HEK293T (cell line): ENCODE data around the gene TCHH.
"Not testable (repeated sequence)": the region's sequence is repeated elsewhere in the genome, so short reads cannot be mapped to it uniquely, and the experiment has no call there.

Experiments
- CTCF ChIA-PET: fragments of 350-600 bp; formaldehyde crosslinking; extraction: SDS; loops from one replicate; lab custom pipeline; 2021; ENCODE audit warnings: antibody characterized with exemption, inconsistent platforms; lab: Yijun Ruan, JAX
- POLR2A ChIA-PET: fragments of 350-600 bp; formaldehyde crosslinking; extraction: SDS; loops from one replicate; lab custom pipeline; 2020; ENCODE audit warnings: antibody characterized with exemption, inconsistent platforms; lab: Yijun Ruan, JAX
- DNase-seq: peaks from one replicate; pipeline ENCODE4 v3.0.0; 2012; ENCODE audit warnings: mixed read lengths; ENCODE audit errors: extremely low spot score
- ARNT ChIP-seq: fragments of 450-650 bp; IDR thresholded peaks from 2 replicates; pipeline ENCODE4 v1.6.1; 2017; ENCODE audit warnings: mild to moderate bottlenecking
- BHLHE40 ChIP-seq: fragments of 450-650 bp; IDR thresholded peaks from 2 replicates; pipeline ENCODE4 v1.6.1; 2016; ENCODE audit warnings: mild to moderate bottlenecking, moderate library complexity, borderline replicate concordance
- CTBP1 ChIP-seq: fragments of 450-650 bp; IDR thresholded peaks from 2 replicates; pipeline ENCODE4 v1.6.1; 2016; ENCODE audit warnings: borderline replicate concordance
- ELF4 ChIP-seq: fragments of 450-650 bp; IDR thresholded peaks from 2 replicates; pipeline ENCODE4 v1.6.1; 2017; ENCODE audit warnings: antibody characterized with exemption
- FOXA1 ChIP-seq: fragments of 450-650 bp; IDR thresholded peaks from 2 replicates; pipeline ENCODE4 v1.6.1; 2016; ENCODE audit warnings: mild to moderate bottlenecking
- FOXK2 ChIP-seq: fragments of 450-650 bp; IDR thresholded peaks from 2 replicates; pipeline ENCODE4 v1.6.1; 2016; ENCODE audit warnings: mild to moderate bottlenecking
- FOXM1 ChIP-seq: fragments of 450-650 bp; IDR thresholded peaks from 2 replicates; pipeline ENCODE4 v1.6.1; 2017; ENCODE audit warnings: mild to moderate bottlenecking, borderline replicate concordance
- HDGF ChIP-seq: fragments of 450-650 bp; IDR thresholded peaks from 2 replicates; pipeline ENCODE4 v1.6.1; 2017; ENCODE audit warnings: antibody characterized with exemption, borderline replicate concordance
- L3MBTL2 ChIP-seq: fragments of 450-650 bp; conservative IDR thresholded peaks from 2 replicates; pipeline ENCODE4 v1.6.1; 2016; ENCODE audit warnings: mild to moderate bottlenecking
- LEF1 ChIP-seq: fragments of 450-650 bp; IDR thresholded peaks from 2 replicates; pipeline ENCODE4 v1.6.1; 2017; ENCODE audit warnings: mild to moderate bottlenecking, borderline replicate concordance
- NFRKB ChIP-seq: fragments of 450-650 bp; IDR thresholded peaks from 2 replicates; pipeline ENCODE4 v1.6.1; 2016; ENCODE audit warnings: mild to moderate bottlenecking, moderate library complexity
- PKNOX1 ChIP-seq: fragments of 450-650 bp; IDR thresholded peaks from 2 replicates; pipeline ENCODE4 v1.6.1; 2016
- SP1 ChIP-seq: fragments of 450-650 bp; IDR thresholded peaks from 2 replicates; pipeline ENCODE4 v1.6.1; 2017
- SUZ12 ChIP-seq: fragments of 450-650 bp; IDR thresholded peaks from 2 replicates; pipeline ENCODE4 v1.6.1; 2016; ENCODE audit warnings: mild to moderate bottlenecking
- TARDBP ChIP-seq: fragments of 450-650 bp; IDR thresholded peaks from 2 replicates; pipeline ENCODE4 v1.6.1; 2016
- ZNF384 ChIP-seq: fragments of 450-650 bp; IDR thresholded peaks from 2 replicates; pipeline ENCODE4 v1.6.1; 2016

The TCHH gene

GRCh38 chr1:152148981-152149380, 33.7 kb upstream of the TCHH start:
- DNase-seq, result no peak
- ChIA-PET CTCF (interaction anchor here (0.6 to 1.4 kb wide), 2 partner anchors 35 to 37 kb away, joined by 3 to 4 read pairs; no protein-coding TSS in a partner anchor), POLR2A (no interaction called here)
- TF ChIP-seq PKNOX1 (no peak), SP1 (no peak), CTBP1 (no peak), ELF4 (no peak), L3MBTL2 (no peak), FOXA1 (no peak), BHLHE40 (no peak), FOXK2 (no peak), NFRKB (no peak), SUZ12 (no peak), TARDBP (no peak), FOXM1 (no peak), ZNF384 (no peak)

- CTCF ChIA-PET, result no interaction called here
- TF ChIP-seq ELF4 (no peak), L3MBTL2 (no peak), CTBP1 (no peak), ARNT (no peak), SUZ12 (no peak), FOXM1 (no peak), ZNF384 (no peak), BHLHE40 (no peak), PKNOX1 (no peak), SP1 (no peak), FOXA1 (no peak), TARDBP (no peak), HDGF (no peak)
- POLR2A ChIA-PET, result no interaction called here
- DNase-seq, result no peak
Measured at GRCh38 chr1:152148051-152148450, 32.8 kb upstream of the TCHH start.

GRCh38 chr1:152145769-152146168, 30.5 kb upstream of the TCHH start:
- POLR2A ChIA-PET, result no interaction called here
- CTCF ChIA-PET, result no interaction called here
- DNase-seq, result no peak
- no peak for TF ChIP-seq TARDBP
- no peak for TF ChIP-seq LEF1
- no peak for TF ChIP-seq CTBP1
- no peak for TF ChIP-seq FOXA1
- no peak for TF ChIP-seq ZNF384
- no peak for TF ChIP-seq NFRKB
- no peak for TF ChIP-seq FOXK2
- TF ChIP-seq L3MBTL2, result no peak
- no peak for TF ChIP-seq ARNT
- TF ChIP-seq PKNOX1, result no peak
- no peak for TF ChIP-seq SUZ12
- no peak for TF ChIP-seq SP1

GRCh38 chr1:152144674-152145183, 29.5 kb upstream of the TCHH start:
- CTCF ChIA-PET, result not testable (repeated sequence)

GRCh38 chr1:152143150-152143887, 28.1 kb upstream of the TCHH start:
- no peak for DNase-seq
- ChIA-PET POLR2A (no interaction called here), CTCF (interaction anchor here (0.6 kb wide), 1 partner anchor 268 kb away, joined by 3 read pairs; no protein-coding TSS in a partner anchor)
- TF ChIP-seq BHLHE40 (no peak), CTBP1 (no peak), PKNOX1 (no peak), SUZ12 (no peak), ELF4 (no peak), TARDBP (no peak), SP1 (no peak), ARNT (no peak), HDGF (no peak), FOXA1 (no peak), LEF1 (no peak), ZNF384 (no peak), L3MBTL2 (no peak)

More at GRCh38 chr1:152144674-152145183, 29.5 kb upstream of the TCHH start:
- POLR2A ChIA-PET, DNase-seq: not testable (repeated sequence)
